NCI-H2196 treated with DMSO at 0.1 percent for 48 hours (cell line): ENCODE measurements around the gene SOX15.
A peak's percentile ranks its signal among the peaks of the same experiment; 100 is the strongest.

ENCODE experiments used
- DNase-seq: peaks from one replicate; lab custom pipeline; 2025; ENCODE audit not compliant: unreplicated experiment; lab: John Stamatoyannopoulos, UW

The SOX15 gene

GRCh38 chr17:7579001-7579833 is 10.7 kb downstream of the SOX15 start, which contains the start of gene CD68:
TSS of gene CD68 (plus strand) at chr17:7579638. CDS start at chr17:7579678, 40 bp downstream.
- no peak for DNase-seq

GRCh38 chr17:7577327-7578199 is 12.3 kb downstream of the SOX15 start:
- DNase-seq, result no peak

GRCh38 chr17:7576432-7576937 is 13.4 kb downstream of the SOX15 start:
- DNase-seq, result no peak

- no peak for DNase-seq
These were observed 13.9 kb downstream of the SOX15 start for GRCh38 chr17:7575959-7576358.

GRCh38 chr17:7575481-7575883 is 14.4 kb downstream of the SOX15 start:
- DNase-seq, result no peak

- DNase-seq, result no peak
These were observed 15.5 kb downstream of the SOX15 start for GRCh38 chr17:7574176-7574953.

GRCh38 chr17:7573324-7574080 is 16.4 kb downstream of the SOX15 start:
- peak; percentile 59 for DNase-seq

GRCh38 chr17:7572588-7573323 is 17.1 kb downstream of the SOX15 start:
- peak; percentile 83 for DNase-seq

- no peak for DNase-seq
These were observed 17.6 kb downstream of the SOX15 start for GRCh38 chr17:7572338-7572587.

GRCh38 chr17:7570351-7570750 is 19.5 kb downstream of the SOX15 start:
- DNase-seq, result no peak

- no peak for DNase-seq
These were observed 20.3 kb downstream of the SOX15 start for GRCh38 chr17:7569571-7569970.

- DNase-seq, result no peak
These were observed 26.6 kb downstream of the SOX15 start for GRCh38 chr17:7563115-7563869.

GRCh38 chr17:7562208-7562605 is 27.7 kb downstream of the SOX15 start:
- DNase-seq, result no peak

- peak; percentile 58 for DNase-seq
These were observed 28.2 kb downstream of the SOX15 start, which contains the start of gene SENP3 for GRCh38 chr17:7561589-7562207. TSS of gene SENP3 (plus strand) at chr17:7561919. CDS start at chr17:7563077, 1,158 bp downstream.

- DNase-seq, result peak; percentile 68
These were observed 28.8 kb downstream of the SOX15 start for GRCh38 chr17:7561028-7561575.

- no peak for DNase-seq
These were observed 29.5 kb downstream of the SOX15 start for GRCh38 chr17:7560172-7561027.
